Measurements from ENCODE around the gene CTU2.

CTU2 gene

GRCh38 chr16:88714420-88715302 lies 8.4 kb downstream of the CTU2 start:
- ATAC-seq (ENCODE audit: low read depth), result no peak
- no peak for TF ChIP-seq CTCF (IDR thresholded peaks at IDR 0.05; ENCODE audit: poor library complexity, severe bottlenecking)
- H3K36me3 ChIP-seq (ENCODE audit: low read depth), result peaks cover 65% of the 10 kb centered on the region

GRCh38 chr16:88715312-88716190 lies 9.2 kb downstream of the CTU2 start:
- H3K4me3 ChIP-seq (ENCODE audit: severe bottlenecking), result no peak overlapping the region
- no peak for TF ChIP-seq CTCF (IDR thresholded peaks at IDR 0.05; ENCODE audit: poor library complexity, severe bottlenecking)
- ATAC-seq (ENCODE audit: low read depth) (no peak), DNase-seq (ENCODE audit: low spot score) (no peak)
- no peaks in the 10 kb centered on the region for H3K27me3 ChIP-seq (ENCODE audit: insufficient read depth, poor library complexity, severe bottlenecking)
- H3K27ac ChIP-seq (ENCODE audit: poor library complexity, severe bottlenecking), result no peak overlapping the region
- H3K4me1 ChIP-seq (ENCODE audit: insufficient read depth, poor library complexity, severe bottlenecking), result no peaks in the 10 kb centered on the region
- no peaks in the 10 kb centered on the region for H3K9me3 ChIP-seq (ENCODE audit: severe bottlenecking)
- H3K36me3 ChIP-seq (ENCODE audit: low read depth), result peaks cover 71% of the 10 kb centered on the region

More at GRCh38 chr16:88714420-88715302, 8.4 kb downstream of the CTU2 start:
- no peak overlapping the region for H3K27ac ChIP-seq (ENCODE audit: poor library complexity, severe bottlenecking)
- H3K27me3 ChIP-seq (ENCODE audit: insufficient read depth, poor library complexity, severe bottlenecking), result no peaks in the 10 kb centered on the region
- no peaks in the 10 kb centered on the region for H3K9me3 ChIP-seq (ENCODE audit: severe bottlenecking)
- DNase-seq (ENCODE audit: low spot score), result no peak
- no peak overlapping the region for H3K4me3 ChIP-seq (ENCODE audit: severe bottlenecking)
- no peaks in the 10 kb centered on the region for H3K4me1 ChIP-seq (ENCODE audit: insufficient read depth, poor library complexity, severe bottlenecking)

GRCh38 chr16:88716201-88716600 lies 9.9 kb downstream of the CTU2 start:
- H3K36me3 ChIP-seq (ENCODE audit: low read depth), result peaks cover 77% of the 10 kb centered on the region
- no peak for TF ChIP-seq CTCF (IDR thresholded peaks at IDR 0.05; ENCODE audit: poor library complexity, severe bottlenecking)
- no peaks in the 10 kb centered on the region for H3K4me1 ChIP-seq (ENCODE audit: insufficient read depth, poor library complexity, severe bottlenecking)
- DNase-seq (ENCODE audit: low spot score) (no peak), ATAC-seq (ENCODE audit: low read depth) (no peak)
- H3K4me3 ChIP-seq (ENCODE audit: severe bottlenecking), result no peak overlapping the region
- H3K27ac ChIP-seq (ENCODE audit: poor library complexity, severe bottlenecking), result no peak overlapping the region
- no peaks in the 10 kb centered on the region for H3K27me3 ChIP-seq (ENCODE audit: insufficient read depth, poor library complexity, severe bottlenecking)
- no peaks in the 10 kb centered on the region for H3K9me3 ChIP-seq (ENCODE audit: severe bottlenecking)

GRCh38 chr16:88716601-88717001 lies 10.3 kb downstream of the CTU2 start:
- Histone ChIP-seq H3K9me3 (ENCODE audit: severe bottlenecking) (no peaks in the 10 kb centered on the region), H3K27me3 (ENCODE audit: insufficient read depth, poor library complexity, severe bottlenecking) (no peaks in the 10 kb centered on the region), H3K4me3 (ENCODE audit: severe bottlenecking) (no peak overlapping the region), H3K4me1 (ENCODE audit: insufficient read depth, poor library complexity, severe bottlenecking) (no peaks in the 10 kb centered on the region), H3K36me3 (ENCODE audit: low read depth) (peaks cover 81% of the 10 kb centered on the region), H3K27ac (ENCODE audit: poor library complexity, severe bottlenecking) (no peak overlapping the region)
- DNase-seq (ENCODE audit: low spot score), result no peak
- ATAC-seq (ENCODE audit: low read depth), result no peak
- TF ChIP-seq CTCF (IDR thresholded peaks at IDR 0.05; ENCODE audit: poor library complexity, severe bottlenecking), result no peak

Data from RWPE2 (cell line).